Mesendoderm (in vitro differentiated cells): Measurements from ENCODE around the gene C12orf75.

Experiments
- DNase-seq: peaks from one replicate; pipeline ENCODE4 v3.0.0; 2013
- H2AK5ac ChIP-seq: 2 replicates; pipeline ENCODE4 v1.6.1; 2013; ENCODE audit warnings: low read length, inconsistent platforms
- H2BK120ac ChIP-seq: 2 replicates; pipeline ENCODE4 v1.6.1; 2013; ENCODE audit warnings: low read depth, mild to moderate bottlenecking, low read length, moderate library complexity, mixed read lengths
- H2BK15ac ChIP-seq: replicated peaks from 2 replicates; pipeline ENCODE4 v1.6.1; 2013; ENCODE audit warnings: low read depth, mild to moderate bottlenecking, moderate library complexity
- H2BK5ac ChIP-seq: 2 replicates; pipeline ENCODE4 v1.6.1; 2013; ENCODE audit warnings: low read length, inconsistent platforms
- H3K18ac ChIP-seq: 2 replicates; pipeline ENCODE4 v1.6.1; 2013; ENCODE audit warnings: mild to moderate bottlenecking, low read length, mixed read lengths
- H3K23ac ChIP-seq: one replicate; pipeline ENCODE4 v1.6.1; 2013; ENCODE audit warnings: low read length
- H3K27ac ChIP-seq: 2 replicates; pipeline ENCODE4 v1.5.1; 2013; ENCODE audit warnings: low read depth, mild to moderate bottlenecking, inconsistent platforms, low read length, moderate library complexity
- H3K27me3 ChIP-seq: 2 replicates; pipeline ENCODE4 v1.6.1; 2013; ENCODE audit warnings: low read length, control low read depth, mild to moderate bottlenecking, inconsistent platforms; ENCODE audit not compliant: insufficient read depth, poor library complexity
- H3K36me3 ChIP-seq: 2 replicates; pipeline ENCODE4 v1.6.1; 2013; ENCODE audit warnings: low read length, inconsistent platforms; ENCODE audit not compliant: control insufficient read depth, insufficient read depth
- H3K4ac ChIP-seq: one replicate; pipeline ENCODE4 v1.6.1; 2013; ENCODE audit warnings: low read depth, mild to moderate bottlenecking, low read length, moderate library complexity
- H3K4me1 ChIP-seq: 2 replicates; pipeline ENCODE4 v1.6.1; 2013; ENCODE audit warnings: low read depth, low read length, inconsistent platforms; ENCODE audit not compliant: control insufficient read depth
- H3K4me2 ChIP-seq: 2 replicates; pipeline ENCODE4 v1.6.1; 2013; ENCODE audit warnings: low read length
- H3K4me3 ChIP-seq: 2 replicates; pipeline ENCODE4 v1.5.1; 2013; ENCODE audit warnings: mild to moderate bottlenecking, low read length
- H3K56ac ChIP-seq: one replicate; pipeline ENCODE4 v1.6.1; 2013; ENCODE audit warnings: low read length
- H3K79me1 ChIP-seq: 2 replicates; pipeline ENCODE4 v1.6.1; 2013; ENCODE audit warnings: low read length, inconsistent platforms
- H3K79me2 ChIP-seq: 2 replicates; pipeline ENCODE4 v1.6.1; 2013; ENCODE audit warnings: mild to moderate bottlenecking, low read length; ENCODE audit not compliant: control insufficient read depth, insufficient read depth
- H3K9ac ChIP-seq: 2 replicates; pipeline ENCODE4 v1.6.1; 2013; ENCODE audit warnings: low read length, inconsistent platforms
- H4K5ac ChIP-seq: one replicate; pipeline ENCODE4 v1.6.1; 2013; ENCODE audit warnings: low read length
- H4K8ac ChIP-seq: one replicate; pipeline ENCODE4 v1.6.1; 2013; ENCODE audit warnings: low read depth, mild to moderate bottlenecking, control low read depth, low read length, moderate library complexity
- WGBS: extraction: QIAGEN DNeasy Blood & Tissue Kit; methylation state at CpG from one replicate; pipeline ENCODE4 v1.1.7; 2013; ENCODE audit warnings: low lambda C conversion rate, missing lambda C conversion rate; ENCODE audit not compliant: insufficient coverage; ENCODE audit errors: extremely low coverage; 5-methylcytosine and 5-hydroxymethylcytosine counted together

Gene C12orf75

DNA sequence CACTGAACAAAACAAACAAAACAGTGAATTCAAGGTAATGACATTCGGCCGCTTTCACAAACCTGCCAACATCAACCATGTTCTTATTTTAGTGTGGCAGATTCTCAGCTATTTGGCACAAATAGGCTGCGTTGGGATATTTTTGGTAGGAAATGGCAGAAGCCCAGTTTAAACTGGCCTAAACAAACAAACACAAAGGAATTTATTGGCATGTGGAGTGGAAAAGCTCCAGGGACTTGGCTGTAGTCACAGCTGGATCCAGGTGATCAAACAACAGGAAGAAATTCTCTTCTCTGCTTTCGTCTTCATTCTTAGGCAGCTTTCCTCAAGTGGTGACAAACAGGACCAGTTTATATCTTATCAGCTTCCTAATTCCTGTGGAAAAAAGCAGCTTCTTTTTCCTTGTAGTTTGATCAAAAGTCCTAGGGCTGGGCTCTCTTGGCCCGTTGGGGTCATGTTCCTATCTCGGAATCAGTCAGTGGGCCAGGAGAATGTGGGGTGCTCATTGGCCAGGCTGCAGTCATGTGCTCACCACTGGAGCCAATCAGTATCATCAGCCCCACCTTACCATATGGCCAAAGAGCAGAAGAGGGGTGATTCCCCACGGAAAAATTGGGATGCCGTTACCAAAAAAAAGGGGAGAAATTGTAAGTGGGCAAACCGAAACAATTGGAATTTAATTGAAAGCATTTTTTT is 22.6 kb downstream of the C12orf75 start:
- Histone ChIP-seq H3K27me3 (no peaks in the 10 kb centered on the region), H3K4me2 (no peak overlapping the region), H3K4me3 (no peak overlapping the region), H3K36me3 (no peaks in the 10 kb centered on the region), H3K4me1 (peaks cover 2% of the 10 kb centered on the region), H3K23ac (no peak overlapping the region), H2AK5ac (no peak overlapping the region), H2BK120ac (no peak overlapping the region), H4K5ac (no peak overlapping the region), H3K9ac (no peak overlapping the region), H2BK15ac (no peak overlapping the region), H3K79me2 (no peaks in the 10 kb centered on the region), H3K18ac (peak overlapping the region; percentile 20), H3K27ac (no peak overlapping the region), H4K8ac (no peak overlapping the region), H3K56ac (no peak overlapping the region), H2BK5ac (no peak overlapping the region), H3K79me1 (peaks cover 1% of the 10 kb centered on the region), H3K4ac (no peak overlapping the region)
- DNase-seq: peak; percentile 64
- no CpG with 5 or more reads among the region's 9 CpGs for WGBS

DNA sequence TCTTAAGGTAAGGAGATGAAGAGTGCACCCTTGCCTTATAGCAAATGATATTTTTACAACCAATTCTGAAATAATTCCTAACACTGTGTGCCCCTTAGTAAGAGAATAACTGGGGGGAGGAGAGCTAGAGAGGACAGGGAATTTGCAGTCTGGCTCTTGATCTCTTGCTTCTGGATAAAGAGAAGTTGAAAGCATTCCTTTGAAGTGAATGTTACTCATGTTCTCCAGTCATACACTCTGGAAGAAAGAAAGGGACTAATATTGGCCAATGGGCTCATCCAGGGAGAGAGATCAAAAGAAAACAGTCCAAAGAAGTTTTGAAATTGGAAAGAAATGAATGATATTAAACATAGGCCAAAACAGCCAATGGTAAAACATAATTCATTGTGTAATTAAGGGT is 25.3 kb downstream of the C12orf75 start:
- Histone ChIP-seq H3K27ac (no peak overlapping the region), H2BK5ac (no peak overlapping the region), H3K4me2 (no peak overlapping the region), H3K4me1 (peaks cover 2% of the 10 kb centered on the region), H3K79me2 (no peaks in the 10 kb centered on the region), H4K5ac (no peak overlapping the region), H3K4ac (no peak overlapping the region), H3K4me3 (no peak overlapping the region), H2AK5ac (no peak overlapping the region), H3K27me3 (no peaks in the 10 kb centered on the region), H3K18ac (no peak overlapping the region), H3K23ac (no peak overlapping the region), H3K9ac (no peak overlapping the region), H3K36me3 (no peaks in the 10 kb centered on the region), H3K79me1 (peaks cover 1% of the 10 kb centered on the region), H2BK15ac (no peak overlapping the region), H3K56ac (no peak overlapping the region), H4K8ac (no peak overlapping the region), H2BK120ac (no peak overlapping the region)
- DNase-seq: no peak

DNA sequence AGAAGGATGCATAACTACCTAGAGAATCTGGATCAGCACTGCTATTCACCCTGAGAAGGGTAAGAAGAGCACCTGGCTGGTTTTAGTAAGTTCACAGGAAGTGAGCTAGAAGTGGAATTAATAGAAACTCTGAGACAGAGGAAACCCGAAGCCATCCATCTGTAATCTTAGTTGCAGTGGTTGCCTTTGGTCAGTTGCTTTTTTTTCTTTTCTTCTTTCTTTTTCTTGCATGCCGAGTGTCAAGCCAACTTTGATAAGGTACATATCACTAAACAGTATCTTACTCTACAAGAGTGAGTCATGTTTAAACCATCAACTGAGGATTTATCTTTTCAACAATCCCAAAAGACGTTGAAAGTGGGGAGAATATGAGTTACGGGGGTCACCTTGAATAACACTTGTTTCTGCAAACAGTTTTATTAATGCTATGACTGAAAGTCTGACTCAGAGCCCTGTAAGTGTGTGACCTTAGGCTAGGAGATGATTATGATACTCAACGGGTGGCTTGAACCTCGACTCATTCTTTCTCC is 26.7 kb downstream of the C12orf75 start:
- H3K4me3 ChIP-seq: no peak overlapping the region
- no peak overlapping the region for H2AK5ac ChIP-seq
- H3K79me2 ChIP-seq: no peaks in the 10 kb centered on the region
- no peaks in the 10 kb centered on the region for H3K79me1 ChIP-seq
- H3K56ac ChIP-seq: no peak overlapping the region
- no peaks in the 10 kb centered on the region for H3K27me3 ChIP-seq
- H3K9ac ChIP-seq: no peak overlapping the region
- no peak overlapping the region for H2BK15ac ChIP-seq
- H3K4ac ChIP-seq: no peak overlapping the region
- WGBS: no CpG with 5 or more reads among the region's 6 CpGs
- H3K18ac ChIP-seq: no peak overlapping the region
- no peak overlapping the region for H4K5ac ChIP-seq
- no peak for DNase-seq
- H3K36me3 ChIP-seq: no peaks in the 10 kb centered on the region
- H3K27ac ChIP-seq: no peak overlapping the region
- H2BK120ac ChIP-seq: no peak overlapping the region
- peaks cover 2% of the 10 kb centered on the region for H3K4me1 ChIP-seq
- H2BK5ac ChIP-seq: no peak overlapping the region
- no peak overlapping the region for H4K8ac ChIP-seq
- no peak overlapping the region for H3K4me2 ChIP-seq
- H3K23ac ChIP-seq: no peak overlapping the region

DNA sequence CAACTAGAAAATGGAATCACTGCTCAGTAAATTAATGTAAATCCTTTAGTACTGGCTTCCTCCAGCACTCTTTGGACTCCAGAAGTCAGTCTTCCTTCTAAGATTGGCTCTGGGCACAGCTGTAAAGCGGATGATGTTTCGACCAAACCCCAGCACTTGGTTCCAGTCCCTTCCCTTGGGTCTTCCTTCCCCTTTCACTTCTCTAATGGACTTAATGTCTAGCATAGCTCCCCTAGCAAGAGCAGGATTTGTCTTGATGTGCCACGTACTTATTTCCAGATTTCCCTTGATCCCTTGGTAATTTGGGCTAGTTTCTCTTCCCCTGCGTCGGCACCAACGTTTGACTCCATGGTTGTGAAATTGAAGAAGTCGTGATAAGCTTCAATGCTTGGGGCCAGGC is 28.3 kb downstream of the C12orf75 start:
- Histone ChIP-seq H4K5ac (no peak overlapping the region), H3K79me2 (no peaks in the 10 kb centered on the region), H3K79me1 (no peaks in the 10 kb centered on the region), H2BK15ac (no peak overlapping the region), H3K23ac (no peak overlapping the region), H3K36me3 (no peaks in the 10 kb centered on the region), H3K27me3 (no peaks in the 10 kb centered on the region), H3K56ac (no peak overlapping the region), H3K4me2 (no peak overlapping the region), H2BK5ac (no peak overlapping the region), H3K4me3 (no peak overlapping the region), H3K18ac (no peak overlapping the region), H3K4me1 (no peaks in the 10 kb centered on the region), H2AK5ac (no peak overlapping the region), H3K27ac (no peak overlapping the region), H4K8ac (no peak overlapping the region), H3K4ac (no peak overlapping the region), H3K9ac (no peak overlapping the region), H2BK120ac (no peak overlapping the region)
- DNase-seq: no peak
- no CpG with 5 or more reads among the region's 7 CpGs for WGBS

DNA sequence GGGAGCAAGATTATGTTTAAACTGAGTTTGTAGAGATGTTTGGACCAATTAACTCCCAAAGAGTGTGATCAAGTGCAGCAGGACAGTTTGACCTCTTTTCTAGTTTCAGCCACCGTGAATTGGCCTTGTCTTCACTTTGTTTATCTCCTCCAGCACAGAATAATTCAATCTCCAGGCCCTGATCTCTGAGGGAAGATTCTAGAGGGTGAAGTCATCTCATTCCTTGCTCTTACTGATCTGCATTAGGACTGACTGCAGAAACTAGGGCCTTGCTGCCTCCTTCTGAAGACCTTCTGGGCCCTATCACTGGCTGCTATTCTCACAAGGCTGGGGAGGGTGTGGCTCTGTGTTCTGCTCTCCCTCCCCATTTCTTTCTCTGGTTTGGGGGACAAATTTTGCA is 29.4 kb downstream of the C12orf75 start:
- no peak overlapping the region for H3K27ac ChIP-seq
- no peak overlapping the region for H2BK120ac ChIP-seq
- no peak overlapping the region for H2BK15ac ChIP-seq
- no peaks in the 10 kb centered on the region for H3K36me3 ChIP-seq
- H4K8ac ChIP-seq: no peak overlapping the region
- no peak overlapping the region for H4K5ac ChIP-seq
- H2AK5ac ChIP-seq: no peak overlapping the region
- no peak overlapping the region for H3K4me3 ChIP-seq
- H3K9ac ChIP-seq: no peak overlapping the region
- H3K23ac ChIP-seq: no peak overlapping the region
- H3K79me2 ChIP-seq: no peaks in the 10 kb centered on the region
- WGBS: no CpG with 5 or more reads among the region's 1 CpG
- H3K4ac ChIP-seq: no peak overlapping the region
- peak; percentile 31 for DNase-seq
- H3K56ac ChIP-seq: no peak overlapping the region
- H3K4me2 ChIP-seq: no peak overlapping the region
- H2BK5ac ChIP-seq: no peak overlapping the region
- no peaks in the 10 kb centered on the region for H3K27me3 ChIP-seq
- H3K4me1 ChIP-seq: no peaks in the 10 kb centered on the region
- no peak overlapping the region for H3K18ac ChIP-seq
- H3K79me1 ChIP-seq: no peaks in the 10 kb centered on the region

DNA sequence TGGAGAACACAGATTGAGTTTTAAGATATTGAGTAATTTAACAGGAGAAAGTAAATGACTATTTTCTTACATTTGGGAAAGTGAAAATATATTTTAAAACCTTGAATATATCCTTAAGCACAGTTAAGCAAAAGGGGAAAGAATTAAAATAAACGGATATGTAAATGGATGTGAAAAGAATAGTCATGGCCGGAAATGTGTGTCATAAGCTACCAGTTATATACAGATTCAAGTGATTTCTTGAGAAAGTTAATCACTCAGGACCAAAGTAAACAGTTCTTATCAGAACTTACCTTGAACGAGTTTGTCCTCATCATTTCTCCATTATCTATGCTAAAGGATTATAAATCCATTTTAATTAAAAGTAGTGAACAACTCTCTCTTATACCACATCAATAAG is 33.4 kb downstream of the C12orf75 start:
- H3K4me3 ChIP-seq: no peak overlapping the region
- WGBS: 100% methylated on average over 1 of the region's 3 CpGs
- no peak overlapping the region for H3K27ac ChIP-seq

More for the DNA sequence above, 33.4 kb downstream of the C12orf75 start:
- Histone ChIP-seq H3K79me1 (no peaks in the 10 kb centered on the region), H3K27me3 (no peaks in the 10 kb centered on the region), H3K4me1 (no peaks in the 10 kb centered on the region), H3K18ac (no peak overlapping the region), H2BK120ac (no peak overlapping the region), H3K56ac (no peak overlapping the region), H2AK5ac (no peak overlapping the region), H3K4ac (no peak overlapping the region), H3K36me3 (no peaks in the 10 kb centered on the region), H2BK5ac (no peak overlapping the region), H4K8ac (no peak overlapping the region), H3K9ac (no peak overlapping the region), H3K23ac (no peak overlapping the region), H2BK15ac (no peak overlapping the region), H4K5ac (no peak overlapping the region), H3K79me2 (no peaks in the 10 kb centered on the region), H3K4me2 (no peak overlapping the region)
- DNase-seq: no peak
